Mucosa of descending colon (tissue), 3 donors: ENCODE results near the gene SOX13. TPM values are rescaled to one million over a fixed set of nuclear protein-coding genes. Genes with fewer than 3 reads are reported as not detected.
A peak's percentile ranks its signal among the peaks of the same experiment; 100 is the strongest.

Experiments used
- ATAC-seq: fragments of 200-7000 bp; cut with Tn5 transposase; one replicate; pipeline ENCODE4 v1.9.1; 2020; ENCODE audit warnings: mild to moderate bottlenecking, moderate library complexity
- DNase-seq, 3 donors: peaks; one replicate each; pipeline ENCODE4 v3.0.0-alpha.2; 2020
- H3K36me3 ChIP-seq: fragments of 200-600 bp; one replicate; pipeline ENCODE4 v1.8.0; 2021; ENCODE audit warnings: low read depth, mild to moderate bottlenecking
- H3K4me1 ChIP-seq: fragments of 200-600 bp; one replicate; pipeline ENCODE4 v1.8.0; 2021; ENCODE audit warnings: low read depth, mild to moderate bottlenecking
- H3K4me3 ChIP-seq: fragments of 200-600 bp; one replicate; pipeline ENCODE4 v1.8.0; 2021; ENCODE audit warnings: mild to moderate bottlenecking
- H3K9me3 ChIP-seq: fragments of 200-600 bp; one replicate; pipeline ENCODE4 v1.8.0; 2021; ENCODE audit warnings: mild to moderate bottlenecking
- CTCF ChIP-seq: fragments of 200-600 bp; IDR thresholded peaks from one replicate; pipeline ENCODE4 v1.8.0; 2022; ENCODE audit warnings: antibody characterized with exemption, mild to moderate bottlenecking
- intact Hi-C, 2 donors: fragments of 100-400 bp; cut with DNase I in 1 of 2; cut with micrococcal nuclease in 1 of 2; formaldehyde crosslinking; loops; one replicate each; pipeline versions ENCODE4 v1.11.0 to v1.11.1; 2022; cut with DNase I, micrococcal nuclease
- total RNA-seq, 3 donors: library from RNA; stranded (reverse); fragmentation: NEBNext Ultra II Directional in 2 of 3; extraction: Animal tissue kit (Norgen Biotek cat#: 25700) in 2 of 3; gene quantifications; one replicate each; pipeline versions ENCODE4 v1.2.1 to v1.2.4, GENCODE V29; 2021 to 2023
- donor health status: DM: no; HTN: no; CAD: no; lungs with moderate emphysema.
- donor health status: DM: no; HTN: no; CAD: no.
- donor health status: DM: no; HTN: yes; CAD: no.

The SOX13 gene
- total RNA-seq, 3 donors from 2014 or later = 39.8 to 69.2 (median 40.7) TPM

GRCh38 chr1:204171751-204172178 is 98.8 kb downstream of the SOX13 start:
- Histone ChIP-seq H3K9me3 (peaks cover 6% of the 10 kb centered on the region), H3K4me1 (no peaks in the 10 kb centered on the region), H3K4me3 (no peak overlapping the region), H3K36me3 (no peaks in the 10 kb centered on the region)
- no peak for DNase-seq
- no peak for TF ChIP-seq CTCF
- ATAC-seq = no peak
- intact Hi-C loops = no loop called here

DNA sequence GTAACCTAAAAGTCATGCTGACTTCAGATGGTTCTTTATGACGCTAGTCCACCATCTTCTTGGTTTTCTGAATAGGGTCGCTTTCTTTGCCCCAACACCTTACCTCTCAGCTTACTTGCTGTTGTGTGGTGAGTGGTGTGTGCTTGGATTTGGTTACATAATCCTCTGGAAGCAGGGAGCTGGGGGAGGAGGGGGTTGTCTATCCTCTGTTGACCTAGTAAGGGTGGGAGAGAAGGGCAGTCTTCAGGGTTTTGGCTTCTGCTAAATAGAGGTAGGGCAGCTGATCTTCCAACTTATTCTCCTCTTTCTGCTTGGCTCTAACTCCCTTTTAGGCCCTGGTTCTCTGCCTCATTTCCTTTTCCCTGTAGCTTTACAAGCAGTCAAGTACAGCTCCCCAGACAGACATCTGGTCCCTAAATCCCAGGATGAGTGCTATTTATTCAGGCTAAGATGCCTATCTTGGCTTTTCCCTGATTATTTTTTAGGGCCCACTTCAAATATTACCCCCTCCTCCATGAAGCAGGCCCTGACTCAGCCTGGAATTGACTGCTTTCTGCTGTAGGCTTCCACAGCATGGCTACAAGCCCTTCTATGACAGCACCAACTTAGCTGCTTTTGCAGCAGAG is 99.6 kb downstream of the SOX13 start:
- ATAC-seq = no peak
- H3K9me3 ChIP-seq = peaks cover 6% of the 10 kb centered on the region
- H3K4me3 ChIP-seq = no peak overlapping the region
- no peaks in the 10 kb centered on the region for H3K36me3 ChIP-seq
- no peak for DNase-seq
- TF ChIP-seq CTCF = no peak
- intact Hi-C loops = no loop called here
- H3K4me1 ChIP-seq = no peaks in the 10 kb centered on the region

GRCh38 chr1:204174958-204175357 is 102.0 kb downstream of the SOX13 start:
- no peak overlapping the region for H3K4me3 ChIP-seq
- DNase-seq (no peak), ATAC-seq (no peak)
- intact Hi-C loops = no loop called here
- H3K36me3 ChIP-seq = no peaks in the 10 kb centered on the region
- no peak for TF ChIP-seq CTCF
- no peaks in the 10 kb centered on the region for H3K4me1 ChIP-seq
- peaks cover 6% of the 10 kb centered on the region for H3K9me3 ChIP-seq

DNA sequence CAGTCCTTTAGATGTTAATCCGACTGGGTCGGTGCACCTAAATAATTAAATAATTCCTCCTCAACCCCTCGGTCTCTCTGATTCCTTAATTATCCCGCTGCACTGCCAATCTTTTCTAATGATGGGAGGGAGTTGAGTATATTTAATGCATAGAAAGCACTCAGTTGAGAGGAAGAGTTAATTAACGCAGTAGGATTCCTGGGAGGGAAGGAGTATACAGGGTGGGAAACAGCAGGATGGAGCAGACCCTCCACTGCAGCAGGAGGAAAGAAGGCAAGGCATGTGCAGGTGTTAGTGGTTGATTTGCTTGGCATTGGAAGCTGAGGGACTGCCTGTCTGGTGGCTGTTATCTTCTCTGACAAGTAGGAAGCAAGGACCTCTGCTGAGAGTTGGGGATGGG is 103.1 kb downstream of the SOX13 start:
- TF ChIP-seq CTCF = no peak
- intact Hi-C loops = no loop called here
- H3K36me3 ChIP-seq = no peaks in the 10 kb centered on the region
- H3K4me1 ChIP-seq = no peaks in the 10 kb centered on the region
- no peak for DNase-seq
- H3K4me3 ChIP-seq = no peak overlapping the region
- H3K9me3 ChIP-seq = no peaks in the 10 kb centered on the region
- no peak for ATAC-seq

DNA sequence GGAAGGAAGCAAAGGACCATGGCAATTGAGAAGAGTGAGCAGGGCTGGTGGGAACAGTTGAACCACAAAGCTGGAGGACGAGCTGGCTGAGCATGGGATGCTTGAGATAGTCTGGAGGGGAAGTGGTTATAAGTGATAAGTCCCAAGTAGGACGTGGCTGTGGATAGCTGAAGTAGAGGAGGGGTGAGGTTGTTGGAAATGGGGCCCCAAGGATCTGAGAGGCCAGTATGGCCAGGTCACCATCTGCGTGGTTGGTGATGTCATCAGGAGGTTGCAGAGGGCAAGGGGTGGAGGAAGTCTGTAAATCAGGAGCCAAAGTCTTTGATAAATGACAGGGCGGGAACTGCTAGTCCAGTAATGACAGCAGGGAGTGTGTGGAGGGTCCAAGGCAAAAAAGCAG is 104.2 kb downstream of the SOX13 start:
- no peaks in the 10 kb centered on the region for H3K36me3 ChIP-seq
- DNase-seq = no peak
- intact Hi-C loops = no loop called here
- no peak overlapping the region for H3K4me3 ChIP-seq
- ATAC-seq = peak; percentile 65
- H3K4me1 ChIP-seq = no peaks in the 10 kb centered on the region
- TF ChIP-seq CTCF = no peak
- H3K9me3 ChIP-seq = no peaks in the 10 kb centered on the region

Other genes with a start within 250 kb of the SOX13 start
- 10 to 100 TPM; 53.2 to 91.1 (median 53.5) TPM for gene SNRPE, start 211.5 kb upstream of the SOX13 start, total RNA-seq
- 1 to 10 TPM in 2 of 3 donors, under 1 TPM in 1; 0.20 to 6.8 (median 2.1) TPM for gene ETNK2, start 78.9 kb downstream of the SOX13 start, total RNA-seq
- gene REN, start 93.2 kb downstream of the SOX13 start, total RNA-seq = under 1 TPM in 2 of 3 donors, not detected in 1; 0.26 to 0.87 TPM
- gene KISS1, start 123.4 kb downstream of the SOX13 start, total RNA-seq = 1 to 10 TPM in 1 of 3 donors, not detected in 2; 1.3 TPM
- 10 to 100 TPM in 1 of 3 donors, 1 to 10 TPM in 2; 2.5 to 11.4 (median 3.9) TPM for gene GOLT1A, start 140.9 kb downstream of the SOX13 start, total RNA-seq